ENCODE measurements around the gene MORF4L1.

- no peak for TF ChIP-seq POLR2A (IDR thresholded peaks at IDR 0.05)
- no peak for TF ChIP-seq CTCF (IDR thresholded peaks at IDR 0.05 in 4 of 5, conservative IDR thresholded peaks at IDR 0.05 in 1 of 5)
These were observed 17.8 kb upstream of the MORF4L1 start for GRCh38 chr15:78854833-78855372.

Data from gastrocnemius medialis (tissue), 4 donors.